IPS DF 19.7 (cell line): ENCODE data around the gene SLC6A7.

ENCODE experiments used
- DNase-seq: peaks from one replicate; pipeline ENCODE4 v3.0.0-alpha.2; 2013; ENCODE audit warnings: low read depth, low spot score

Gene SLC6A7

DNA sequence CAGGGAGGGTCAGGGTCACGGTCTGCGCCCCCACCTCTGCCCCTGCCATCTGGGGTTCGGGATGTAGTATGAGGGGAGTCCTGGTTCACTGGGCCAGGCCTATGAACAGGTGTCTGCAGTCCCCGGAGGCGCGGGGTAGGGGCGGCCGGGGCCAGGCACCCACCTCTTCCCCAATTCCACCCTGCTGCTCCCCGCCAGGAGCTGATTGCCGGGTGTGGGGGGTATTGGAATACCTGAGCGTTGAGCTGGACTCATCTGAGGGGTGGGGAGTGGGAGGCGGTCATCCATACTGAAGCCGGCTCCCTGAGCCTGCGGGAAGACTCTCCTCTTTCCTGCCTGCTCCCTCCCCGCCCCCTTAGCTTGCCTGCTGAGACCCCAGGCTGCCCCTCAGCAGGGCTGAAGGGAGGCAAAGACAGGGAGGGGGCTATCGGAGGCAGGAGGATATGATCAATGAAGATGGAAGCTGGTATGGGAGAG, 679 bp downstream of the SLC6A7 start:
- no peak for DNase-seq

- DNase-seq, result no peak
Observed at GRCh38 chr5:150190987-150191386, 1.1 kb downstream of the SLC6A7 start.

DNA sequence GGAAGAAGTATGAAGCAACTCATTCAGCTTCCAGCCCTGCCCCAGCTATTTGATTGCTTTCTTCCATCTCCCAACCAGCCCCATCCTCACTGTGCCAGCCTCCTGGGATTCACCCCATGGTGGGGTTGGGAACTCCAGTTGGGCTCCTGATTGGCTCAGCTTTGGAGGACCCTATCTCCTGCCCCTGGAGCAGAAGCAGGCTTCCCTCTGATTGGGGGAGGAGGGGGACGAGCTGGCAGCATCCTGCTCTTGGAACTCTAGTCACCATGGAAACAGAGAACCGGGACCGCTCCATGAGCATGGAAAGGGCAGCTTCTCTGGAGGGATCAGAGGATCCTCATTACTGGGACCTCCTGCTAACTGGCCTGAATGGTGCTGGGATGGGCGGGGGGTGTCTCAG, 2.6 kb downstream of the SLC6A7 start:
- DNase-seq, result no peak

- DNase-seq, result no peak
Observed at GRCh38 chr5:150195736-150196485, 6.0 kb downstream of the SLC6A7 start.

DNA sequence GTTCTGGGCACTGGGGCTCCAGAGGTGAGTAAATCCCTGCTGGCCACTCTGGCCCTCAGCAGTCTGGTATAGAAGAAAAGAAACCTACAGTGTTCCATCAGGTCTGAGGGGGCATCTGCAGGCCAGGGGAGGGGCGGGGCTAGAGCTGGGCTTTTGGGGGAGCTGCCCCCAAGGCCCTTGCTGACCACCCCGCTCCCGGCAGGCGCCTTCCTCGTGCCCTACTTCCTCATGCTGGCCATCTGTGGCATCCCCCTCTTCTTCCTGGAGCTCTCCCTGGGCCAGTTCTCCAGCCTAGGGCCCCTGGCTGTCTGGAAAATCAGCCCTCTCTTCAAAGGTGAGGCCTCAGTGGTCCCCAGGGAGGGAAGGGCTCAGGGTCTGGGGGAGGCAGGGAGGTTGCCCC, 6.7 kb downstream of the SLC6A7 start:
- no peak for DNase-seq

GRCh38 chr5:150196986-150197385, 7.1 kb downstream of the SLC6A7 start:
- DNase-seq, result no peak

GRCh38 chr5:150197476-150197875, 7.6 kb downstream of the SLC6A7 start:
- DNase-seq, result no peak

DNA sequence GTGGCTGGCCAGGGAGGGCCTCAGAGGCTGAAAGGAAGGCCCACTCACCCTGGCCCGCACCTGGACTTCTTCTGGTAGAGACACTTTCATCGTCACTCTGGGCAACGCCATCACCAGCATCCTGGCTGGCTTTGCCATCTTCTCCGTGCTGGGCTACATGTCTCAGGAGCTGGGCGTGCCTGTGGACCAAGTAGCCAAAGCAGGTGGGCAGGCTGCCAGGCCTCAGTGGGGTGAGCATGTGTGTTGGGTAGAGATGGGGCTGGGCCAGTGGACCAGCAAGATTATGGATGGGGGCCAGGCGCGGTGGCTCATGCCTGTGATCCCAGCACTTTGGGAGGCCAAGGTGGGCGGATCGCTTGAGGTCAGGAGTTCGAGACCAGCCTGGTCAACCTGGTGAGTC, 12.6 kb downstream of the SLC6A7 start:
- DNase-seq, result no peak

DNA sequence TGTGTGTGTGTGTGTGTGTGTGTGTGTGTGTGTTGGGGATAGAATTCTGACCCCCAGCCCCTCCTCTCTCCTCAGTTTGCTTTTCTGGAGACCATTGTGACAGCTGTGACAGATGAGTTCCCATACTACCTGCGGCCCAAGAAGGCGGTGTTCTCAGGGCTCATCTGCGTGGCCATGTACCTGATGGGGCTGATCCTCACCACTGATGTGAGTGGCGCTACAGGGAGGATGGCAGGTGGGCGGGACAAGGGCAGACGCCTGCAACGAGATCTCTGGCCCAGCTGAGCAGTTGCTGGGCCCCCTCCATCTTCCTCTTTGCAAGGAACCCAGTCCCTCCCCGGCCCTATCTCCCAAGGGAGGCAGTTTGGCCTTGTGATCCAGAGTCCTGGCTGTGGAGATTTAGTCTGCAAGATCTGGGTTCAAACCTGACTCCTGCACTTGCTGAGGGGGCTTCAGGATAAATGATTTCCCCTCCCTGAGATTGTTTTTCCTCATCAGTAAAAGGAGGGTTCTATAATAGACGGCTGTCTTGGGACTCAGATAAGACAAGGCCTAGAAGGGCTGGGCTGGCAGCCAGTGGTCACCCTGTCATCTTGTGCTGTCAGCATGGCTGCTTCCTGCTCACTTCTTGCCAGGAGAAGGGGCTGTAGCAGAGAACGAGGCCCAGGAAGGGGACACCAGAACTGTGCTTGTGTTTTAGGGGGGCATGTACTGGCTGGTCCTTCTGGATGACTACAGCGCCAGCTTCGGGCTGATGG, 14.1 kb downstream of the SLC6A7 start:
- no peak for DNase-seq

DNA sequence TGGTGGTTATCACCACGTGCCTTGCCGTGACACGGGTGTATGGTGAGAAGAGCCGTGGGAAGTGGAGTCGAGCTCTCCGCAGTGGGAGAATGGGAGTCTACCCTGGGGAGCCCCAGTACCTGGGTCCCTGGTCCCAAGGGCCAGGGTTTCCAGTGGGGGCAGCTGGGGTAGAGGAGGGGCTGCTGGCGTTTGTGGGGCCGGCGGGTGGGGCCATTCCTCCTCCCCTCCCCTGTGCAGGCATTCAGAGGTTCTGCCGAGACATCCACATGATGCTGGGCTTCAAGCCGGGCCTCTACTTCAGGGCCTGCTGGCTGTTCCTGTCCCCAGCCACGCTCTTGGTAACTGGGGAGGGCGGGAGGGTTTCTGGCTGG, 14.7 kb downstream of the SLC6A7 start:
- DNase-seq, result no peak

DNA sequence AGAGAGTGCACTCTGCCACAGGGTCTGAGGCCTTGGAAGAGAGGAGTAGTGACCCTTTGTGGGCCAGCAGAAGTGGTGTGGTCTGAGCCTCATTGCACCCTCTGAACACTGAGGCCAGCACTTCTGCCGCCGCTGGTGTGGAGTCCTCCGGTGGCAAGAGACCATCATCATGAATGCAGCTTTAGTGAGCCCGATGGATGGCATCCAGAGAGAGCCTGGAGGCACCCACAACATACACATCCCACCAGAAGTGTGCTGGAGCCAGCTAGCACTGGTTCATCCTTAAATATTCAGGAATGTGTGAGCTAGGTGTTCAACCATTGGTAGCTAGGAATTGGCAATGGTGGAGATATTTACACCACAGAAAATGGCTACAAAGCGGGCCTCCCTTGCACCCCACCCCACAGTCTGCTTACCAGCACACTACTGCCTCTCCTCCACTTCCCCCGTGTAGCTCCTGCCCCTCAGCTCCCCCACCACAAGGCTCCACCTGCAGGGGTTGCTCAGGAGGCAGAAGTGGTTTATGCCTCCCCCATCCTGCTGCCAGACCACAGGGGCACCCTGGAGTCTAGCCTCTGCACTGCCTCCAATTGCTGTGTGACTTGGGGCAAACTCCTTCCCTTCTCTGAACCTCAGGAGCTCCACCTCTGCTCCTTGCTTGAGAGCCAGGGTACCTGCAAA, 16.4 kb downstream of the SLC6A7 start:
- no peak for DNase-seq

DNA sequence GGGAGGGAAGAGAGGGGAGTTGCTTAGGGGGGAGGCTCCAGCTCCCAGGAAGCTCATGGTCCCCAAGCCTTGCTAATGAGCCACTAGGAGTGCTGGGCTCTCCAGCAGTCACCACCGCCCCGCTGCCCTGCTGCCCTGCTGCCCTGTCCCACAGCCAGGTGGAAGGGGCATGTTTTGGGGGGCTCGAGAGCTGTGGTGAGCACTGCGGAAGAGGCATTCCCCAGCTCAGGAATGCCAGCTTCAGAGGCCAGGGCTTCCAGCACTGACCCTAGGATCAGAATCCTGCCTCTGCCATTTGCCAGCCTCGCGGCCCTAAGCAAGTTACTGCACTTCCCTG, 16.9 kb downstream of the SLC6A7 start:
- DNase-seq, result no peak

GRCh38 chr5:150208187-150209098, 18.6 kb downstream of the SLC6A7 start:
- no peak for DNase-seq

DNA sequence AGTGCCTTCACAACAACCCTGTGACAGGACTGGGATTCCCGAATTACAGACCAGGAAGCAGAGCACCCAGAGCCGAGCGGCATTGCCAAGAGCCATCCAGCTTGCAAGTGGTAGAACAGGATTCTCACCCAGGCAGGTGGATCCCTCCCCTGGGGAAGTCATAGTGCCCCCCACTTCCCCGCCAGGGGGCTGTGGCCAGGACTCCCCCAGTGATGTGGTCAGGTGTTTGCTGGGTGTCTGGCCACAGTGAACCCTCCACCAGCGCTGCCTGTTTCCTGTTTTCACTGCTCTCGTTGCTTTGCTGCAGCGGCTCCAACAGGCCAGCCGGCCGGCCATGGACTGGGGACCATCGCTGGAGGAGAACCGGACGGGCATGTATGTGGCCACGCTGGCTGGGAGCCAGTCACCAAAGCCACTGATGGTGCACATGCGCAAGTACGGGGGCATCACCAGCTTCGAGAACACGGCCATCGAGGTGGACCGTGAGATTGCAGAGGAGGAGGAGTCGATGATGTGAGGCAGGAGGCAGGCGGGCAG, 19.3 kb downstream of the SLC6A7 start:
- DNase-seq, result no peak

GRCh38 chr5:150210644-150211043, 20.8 kb downstream of the SLC6A7 start:
- DNase-seq, result no peak

GRCh38 chr5:150211156-150212030, 21.5 kb downstream of the SLC6A7 start:
- peak; percentile 75 for DNase-seq

DNA sequence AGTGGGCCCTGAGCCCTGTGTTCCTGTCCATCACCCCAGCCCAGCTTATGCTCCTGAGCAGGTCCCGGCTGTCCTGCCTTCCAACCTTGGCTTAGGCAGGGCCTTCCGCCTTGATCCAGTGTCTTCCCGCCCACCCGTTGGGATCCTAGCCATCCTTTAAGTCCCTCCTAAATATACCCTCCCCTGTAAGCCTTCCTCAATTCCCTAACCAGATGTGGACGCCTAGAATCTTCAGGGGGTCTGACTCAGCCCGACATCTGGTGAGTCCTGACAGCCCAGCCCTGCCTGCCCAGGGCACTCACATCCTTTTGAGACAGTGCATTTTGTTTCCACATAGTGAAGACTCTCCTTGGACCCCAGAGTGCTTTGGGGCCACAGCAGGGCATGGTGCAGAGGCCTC, 23.7 kb downstream of the SLC6A7 start:
- DNase-seq, result no peak

DNA sequence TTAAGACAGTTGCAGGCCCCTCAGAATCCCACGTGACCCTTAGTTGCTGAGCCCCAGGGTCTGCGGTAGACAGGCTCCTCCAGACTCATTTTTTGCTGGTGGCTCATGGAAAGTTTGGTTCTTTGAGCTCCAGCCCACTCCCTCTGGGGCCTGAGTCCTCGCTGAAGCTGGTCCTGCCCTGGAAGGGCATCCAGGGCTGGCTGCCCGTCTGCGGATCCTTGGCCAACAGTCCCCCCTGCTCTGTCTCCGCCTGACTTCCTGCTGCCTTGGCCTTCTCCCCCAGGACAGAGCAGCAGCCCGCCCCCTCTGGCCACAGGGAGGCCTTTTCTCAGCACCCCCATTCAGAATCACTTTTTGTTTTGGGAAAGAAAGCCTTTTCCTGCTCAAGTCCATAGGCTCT, 24.4 kb downstream of the SLC6A7 start:
- no peak for DNase-seq

DNA sequence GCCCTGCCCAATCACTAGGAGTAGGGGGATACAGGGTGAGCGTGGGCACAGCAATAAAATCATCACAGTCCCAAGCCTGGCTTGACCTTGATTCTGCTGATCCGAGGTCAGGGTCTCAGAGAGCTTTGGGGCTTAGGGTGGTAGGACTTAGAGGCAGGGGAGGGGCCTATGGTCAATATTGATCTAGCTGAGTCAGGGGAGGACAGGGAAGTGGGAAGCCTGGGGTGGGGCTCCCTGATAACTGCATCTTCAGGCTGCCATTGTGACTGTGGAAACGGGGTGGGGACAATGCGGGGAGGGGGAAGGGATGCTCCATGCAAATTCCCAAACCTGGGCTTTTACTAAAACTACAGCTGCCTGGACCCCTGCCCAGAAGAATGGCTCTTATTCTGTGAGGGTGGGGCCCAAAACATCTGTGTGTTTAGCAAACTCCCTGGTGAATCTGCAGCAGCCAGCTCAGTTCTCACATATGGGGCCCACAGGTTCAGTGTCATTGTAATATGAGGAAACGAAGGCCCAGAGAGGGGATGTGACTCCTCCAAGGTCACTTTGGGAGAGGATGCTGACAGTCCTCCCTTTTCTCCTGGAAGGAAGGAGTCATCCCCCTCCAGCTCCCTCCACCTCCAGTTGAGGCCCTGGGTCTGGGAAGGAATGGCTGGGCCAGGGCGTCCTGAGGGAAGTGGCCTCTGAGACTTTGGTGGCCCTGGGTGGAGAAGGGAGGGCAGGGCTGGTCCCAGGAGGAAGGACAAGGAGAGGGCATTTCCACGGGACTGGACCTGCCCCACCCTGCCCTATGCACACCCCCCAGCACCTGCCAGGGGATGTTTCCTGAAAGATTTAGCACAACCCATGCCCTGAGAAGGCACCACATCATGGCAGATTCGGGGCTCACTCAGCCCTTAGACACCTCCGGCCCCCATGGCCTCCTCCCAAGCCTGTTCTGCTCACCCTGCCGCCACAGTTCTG, 26.4 kb downstream of the SLC6A7 start:
- DNase-seq, result no peak
